Measurements from ENCODE around the gene ARHGAP31.
"Not testable (repeated sequence)": the region's sequence is repeated elsewhere in the genome, so short reads cannot be mapped to it uniquely, and the experiment has no call there.

Gene ARHGAP31

DNA sequence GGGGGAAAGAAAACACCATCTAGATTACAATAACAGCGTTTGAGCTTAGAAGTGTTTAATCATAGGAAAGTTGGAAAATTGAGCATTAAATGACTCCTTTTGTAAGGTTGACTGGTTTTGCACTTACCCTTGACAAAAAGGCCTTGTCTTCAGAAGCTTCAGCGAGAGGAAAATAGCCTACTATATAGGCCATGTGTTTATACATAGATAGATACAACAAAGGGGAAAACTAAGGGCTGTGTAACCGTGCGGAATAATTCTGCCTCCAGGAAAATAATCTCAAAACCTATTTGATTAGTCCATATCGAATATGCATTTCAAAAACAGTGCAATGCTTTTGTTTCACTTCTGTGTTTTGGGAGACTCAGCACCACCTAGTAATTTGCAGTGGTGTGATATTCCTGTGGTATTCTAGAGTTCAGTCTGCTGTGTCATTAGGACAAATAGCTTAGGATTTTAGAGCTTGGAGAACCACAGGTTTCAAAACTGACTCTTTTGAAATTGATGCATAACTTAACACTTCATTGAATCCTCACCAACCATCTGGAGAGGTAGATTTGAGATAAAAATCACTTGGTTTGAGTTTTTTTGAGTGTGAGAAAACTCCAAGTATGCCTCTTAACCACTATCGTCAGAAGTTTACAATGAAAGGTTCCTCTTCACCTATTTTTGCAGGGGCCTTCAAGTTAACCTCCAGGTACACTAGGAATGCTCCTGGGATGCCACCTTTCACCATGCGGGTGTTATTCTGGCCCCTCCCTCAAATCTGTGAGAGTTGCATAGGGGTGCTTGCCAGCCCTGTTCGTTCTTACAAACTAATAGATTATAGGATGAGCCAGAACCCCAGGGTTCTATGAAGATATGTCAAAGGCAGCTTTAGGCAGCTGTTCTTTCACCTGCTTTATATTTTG lies 1.9 kb downstream of the ARHGAP31 start:
- DNase-seq, result no peak

DNA sequence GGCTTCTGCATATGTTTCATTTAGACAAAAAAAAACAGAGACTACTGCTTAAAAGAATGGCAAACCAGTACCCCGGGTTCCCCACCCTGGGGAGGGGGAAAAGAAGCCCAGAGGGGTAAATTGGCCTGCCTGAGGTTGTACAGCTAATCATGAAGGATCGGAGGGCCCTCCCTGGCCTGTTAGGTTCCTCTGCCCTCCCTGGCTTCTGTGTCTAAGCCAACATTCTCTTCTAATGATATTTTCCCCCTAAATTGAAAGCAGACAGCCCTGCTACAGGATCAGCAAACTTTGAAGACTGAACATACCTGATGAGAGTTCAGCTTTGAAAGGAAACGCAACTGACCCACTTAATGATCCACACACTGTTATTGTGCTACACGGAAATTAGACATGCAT lies 2.5 kb downstream of the ARHGAP31 start:
- no peak for DNase-seq

DNA sequence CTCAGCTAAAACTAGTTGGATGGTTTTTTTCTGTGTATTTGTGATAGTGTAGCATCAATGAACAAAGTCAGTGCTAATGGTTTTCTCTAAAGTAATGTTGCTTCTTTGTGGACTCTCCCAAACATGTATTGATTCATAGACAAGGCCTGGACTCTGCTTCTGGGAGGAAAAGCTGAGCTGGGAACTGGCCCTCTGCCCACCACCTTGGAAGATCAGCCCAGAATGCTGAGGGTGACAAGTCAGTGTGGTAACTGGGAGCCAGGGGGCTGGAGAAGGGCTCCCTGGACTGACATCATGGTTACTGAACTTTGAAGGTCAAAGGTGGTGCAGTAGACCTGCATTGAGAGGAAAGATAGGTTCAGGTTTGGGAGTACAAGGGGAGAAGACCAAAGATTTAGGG lies 3.0 kb downstream of the ARHGAP31 start:
- DNase-seq, result no peak

DNA sequence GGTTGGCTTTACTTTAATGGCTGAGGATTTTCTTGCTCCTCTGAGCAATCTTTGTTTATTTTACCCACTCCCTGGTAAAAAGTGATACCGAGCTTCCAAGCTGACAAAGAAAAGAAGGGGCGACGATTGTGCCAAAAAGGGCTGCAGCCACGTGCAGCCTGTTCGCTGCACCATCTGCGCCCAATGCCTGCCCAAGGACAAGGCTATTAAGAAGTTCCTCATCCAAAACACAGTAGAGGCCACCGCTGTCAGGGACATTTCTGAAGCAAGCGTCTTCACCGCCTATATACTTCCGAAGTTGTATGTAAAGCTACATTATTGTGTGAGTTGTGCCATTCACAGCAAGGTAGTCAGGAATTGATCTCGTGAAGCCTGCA lies 4.4 kb downstream of the ARHGAP31 start:
- DNase-seq, result no peak

DNA sequence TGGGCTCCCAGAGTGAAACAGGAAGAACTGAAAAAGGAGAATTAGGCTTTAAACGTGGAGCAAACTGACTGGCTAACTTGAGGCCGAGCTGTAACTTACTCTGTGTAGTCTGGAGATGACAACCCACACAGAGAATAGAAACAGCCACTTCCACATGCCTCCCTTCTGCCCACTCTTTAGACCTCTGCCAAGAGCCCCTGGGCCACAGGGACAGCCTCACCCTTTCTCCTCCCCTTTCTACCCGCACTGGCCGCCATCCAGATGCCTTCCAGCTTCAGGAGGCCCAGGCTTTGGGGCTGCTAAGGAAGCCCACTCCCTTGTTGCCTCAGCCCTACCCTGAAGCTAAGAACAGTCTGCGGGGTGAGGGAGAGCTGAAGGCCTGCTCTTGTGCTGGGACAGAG lies 6.8 kb downstream of the ARHGAP31 start:
- DNase-seq, result no peak

DNA sequence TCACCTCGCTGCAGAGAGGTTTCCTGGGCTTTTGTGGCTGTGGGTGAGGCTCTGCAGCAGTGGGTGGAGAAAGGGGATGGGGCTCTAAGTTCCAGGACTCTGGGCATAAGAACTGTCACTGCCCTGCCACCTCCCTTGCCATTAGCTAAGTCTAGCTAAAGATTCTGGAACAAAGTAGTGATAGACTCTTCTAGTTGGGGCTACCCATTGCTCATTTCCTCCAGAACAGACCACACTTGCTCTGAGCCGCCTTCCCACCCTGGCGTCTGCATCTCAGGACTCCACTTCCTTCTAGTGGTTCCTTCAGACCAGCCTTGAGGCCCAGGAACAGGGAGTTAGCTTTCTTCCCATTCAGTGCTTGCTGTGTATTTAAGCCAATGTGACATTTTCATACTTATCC lies 7.5 kb downstream of the ARHGAP31 start:
- DNase-seq, result no peak

DNA sequence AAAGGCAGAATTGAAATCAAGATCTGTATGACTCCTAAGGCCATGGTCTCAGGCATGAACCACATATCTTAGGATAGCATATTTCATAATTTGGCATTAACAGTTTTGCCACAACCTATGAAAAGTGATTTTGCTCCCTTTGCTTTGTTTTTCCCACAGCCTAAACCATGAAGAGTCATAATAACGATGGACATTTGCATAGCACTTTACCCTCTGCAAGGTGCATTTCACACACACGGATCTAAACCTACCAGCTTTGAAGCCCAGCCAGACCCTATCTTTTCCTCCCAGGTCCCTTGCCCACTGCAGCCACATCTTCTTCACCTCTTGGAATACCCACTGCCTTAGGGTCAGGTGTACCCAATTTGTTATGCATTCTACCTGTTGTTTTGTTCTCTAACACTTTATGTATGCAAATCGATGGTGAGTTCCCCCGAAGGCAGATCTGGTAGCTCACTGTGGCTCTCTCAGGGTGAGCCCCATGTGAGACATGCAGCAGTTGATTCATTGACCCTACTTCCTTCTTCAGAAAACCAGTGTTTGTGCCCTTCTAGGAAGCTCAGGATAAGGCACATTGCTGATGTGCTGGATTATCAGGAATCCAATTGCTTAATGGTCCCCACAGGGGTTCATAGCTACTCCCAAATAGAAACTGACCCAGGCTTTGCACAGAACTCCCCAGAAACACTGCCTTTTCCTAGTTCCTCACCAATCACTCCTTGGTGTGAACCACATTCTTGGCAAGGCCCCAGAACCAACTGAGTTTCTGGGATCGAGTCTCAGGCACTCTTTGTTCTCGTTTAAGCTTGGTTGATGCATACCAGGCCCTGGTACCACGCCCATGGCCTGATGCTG lies 8.7 kb downstream of the ARHGAP31 start:
- DNase-seq, result no peak

DNA sequence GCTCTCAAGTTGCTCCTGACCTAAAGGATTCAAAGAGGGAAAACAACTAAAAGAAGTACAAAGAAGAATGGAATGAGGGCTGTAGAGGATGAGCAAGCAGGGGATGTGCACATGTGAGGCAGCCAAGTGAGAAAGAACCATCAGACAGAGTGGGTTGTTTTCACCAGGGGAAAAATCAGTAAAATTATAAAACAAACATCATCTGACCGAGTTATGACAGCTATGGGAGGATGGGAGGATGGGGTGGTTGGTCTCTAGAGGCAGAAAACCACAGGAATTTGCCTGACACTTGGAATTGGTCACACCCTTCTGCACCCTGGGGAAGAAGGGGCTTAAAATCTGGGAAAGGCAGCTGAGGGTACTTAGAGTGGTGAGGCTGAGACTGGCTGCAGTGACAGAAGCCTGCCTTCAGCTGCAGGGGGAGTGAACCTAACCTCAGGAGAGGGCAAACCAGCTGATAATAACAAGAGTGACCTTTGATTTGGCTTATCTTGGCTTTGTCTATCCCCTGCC lies 10.1 kb downstream of the ARHGAP31 start:
- no peak for DNase-seq

DNA sequence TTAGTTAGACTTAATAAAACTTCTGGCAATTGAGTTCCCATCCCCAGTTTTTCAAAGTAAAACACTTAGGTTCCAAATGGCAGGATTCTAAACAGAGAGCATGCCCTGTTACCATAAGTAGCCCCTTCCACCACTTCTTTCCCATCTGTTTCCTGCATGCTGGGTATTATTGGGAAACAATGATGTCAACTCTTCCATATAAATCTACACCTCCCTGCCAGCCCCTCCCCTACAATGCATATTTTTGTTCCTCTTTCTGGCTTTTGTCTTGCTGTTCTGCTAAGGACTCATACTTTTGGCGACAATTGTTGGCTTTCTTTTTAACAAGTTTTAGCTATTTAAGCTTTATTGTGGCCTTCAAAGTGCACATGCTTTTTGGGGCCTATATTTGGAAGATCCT lies 11.1 kb downstream of the ARHGAP31 start:
- no peak for DNase-seq

DNA sequence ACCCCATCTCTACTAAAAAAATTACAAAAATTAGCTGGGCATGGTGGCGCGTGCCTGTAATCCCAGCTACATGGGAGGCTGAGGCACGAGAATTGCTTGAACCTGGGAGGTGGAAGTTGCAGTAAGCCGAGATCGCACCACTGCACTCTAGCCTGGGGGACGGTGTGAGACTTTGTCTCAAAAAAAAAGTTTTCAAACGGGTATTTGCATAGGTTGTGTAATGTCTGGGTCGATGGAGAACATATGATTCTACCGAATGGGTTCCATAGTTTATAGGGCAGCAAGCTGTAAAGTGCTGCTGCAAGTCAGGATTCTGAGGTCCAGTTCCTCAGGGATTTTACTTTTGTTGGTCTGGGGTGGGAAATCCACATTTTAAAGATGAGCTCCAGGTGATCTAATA lies 12.2 kb downstream of the ARHGAP31 start:
- DNase-seq, result not testable (repeated sequence)

DNA sequence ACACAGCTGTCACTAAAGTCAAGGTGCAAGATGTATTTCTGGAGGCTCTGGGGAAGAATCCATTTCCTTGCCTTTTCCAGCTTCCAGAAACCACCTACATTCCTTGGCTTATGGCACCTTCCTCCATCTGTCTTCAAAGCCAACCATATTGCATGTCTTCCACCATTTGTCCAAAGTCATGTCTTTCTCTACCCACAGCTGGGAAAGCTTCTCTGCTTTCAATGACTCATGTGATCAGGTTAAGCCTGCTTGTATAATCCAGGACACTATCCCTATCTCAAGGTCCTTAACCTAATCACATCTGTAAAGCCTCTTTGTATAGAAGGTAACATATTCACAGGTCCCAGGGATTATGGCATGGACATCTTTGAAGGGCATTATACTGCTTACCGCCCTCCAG lies 14.2 kb downstream of the ARHGAP31 start:
- DNase-seq, result no peak

DNA sequence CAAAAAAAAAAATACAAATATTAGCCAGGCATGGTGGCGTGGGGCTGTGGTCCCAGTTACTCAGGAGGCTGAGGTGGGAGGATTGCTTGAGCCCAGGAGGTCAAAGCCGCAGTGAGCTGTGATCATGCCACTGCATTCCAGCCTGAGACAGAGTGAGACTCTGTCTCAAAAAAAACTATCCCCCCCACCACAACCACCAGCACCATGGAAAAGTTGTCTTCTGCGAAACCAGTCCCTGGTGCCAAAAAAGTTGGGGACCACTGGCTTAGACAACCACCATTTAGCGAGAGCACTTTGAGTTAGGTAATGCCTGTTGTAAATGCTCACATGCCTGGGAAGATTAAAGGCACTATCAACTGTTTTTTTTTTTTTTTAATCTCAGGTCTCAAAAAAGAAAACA lies 15.4 kb downstream of the ARHGAP31 start:
- DNase-seq, result no peak

DNA sequence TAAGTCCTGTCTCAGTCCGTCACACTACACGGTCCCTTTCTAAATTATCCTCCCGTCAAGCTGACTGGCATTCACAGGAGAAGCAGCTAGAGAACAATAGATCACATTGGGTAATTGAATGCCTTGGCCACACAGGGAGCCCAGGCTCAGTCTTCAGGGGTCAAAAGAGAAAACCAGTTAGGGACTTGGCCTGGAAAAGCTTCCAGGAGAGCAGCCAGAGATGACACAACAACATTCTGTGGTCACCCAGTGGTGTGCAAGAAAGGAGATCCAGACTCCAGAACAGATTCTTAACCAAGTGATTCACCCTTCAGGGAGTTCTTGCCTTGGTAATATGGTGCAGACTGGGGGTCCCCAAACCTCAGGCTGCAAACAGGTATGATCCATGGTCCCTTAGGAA lies 15.9 kb downstream of the ARHGAP31 start:
- no peak for DNase-seq

DNA sequence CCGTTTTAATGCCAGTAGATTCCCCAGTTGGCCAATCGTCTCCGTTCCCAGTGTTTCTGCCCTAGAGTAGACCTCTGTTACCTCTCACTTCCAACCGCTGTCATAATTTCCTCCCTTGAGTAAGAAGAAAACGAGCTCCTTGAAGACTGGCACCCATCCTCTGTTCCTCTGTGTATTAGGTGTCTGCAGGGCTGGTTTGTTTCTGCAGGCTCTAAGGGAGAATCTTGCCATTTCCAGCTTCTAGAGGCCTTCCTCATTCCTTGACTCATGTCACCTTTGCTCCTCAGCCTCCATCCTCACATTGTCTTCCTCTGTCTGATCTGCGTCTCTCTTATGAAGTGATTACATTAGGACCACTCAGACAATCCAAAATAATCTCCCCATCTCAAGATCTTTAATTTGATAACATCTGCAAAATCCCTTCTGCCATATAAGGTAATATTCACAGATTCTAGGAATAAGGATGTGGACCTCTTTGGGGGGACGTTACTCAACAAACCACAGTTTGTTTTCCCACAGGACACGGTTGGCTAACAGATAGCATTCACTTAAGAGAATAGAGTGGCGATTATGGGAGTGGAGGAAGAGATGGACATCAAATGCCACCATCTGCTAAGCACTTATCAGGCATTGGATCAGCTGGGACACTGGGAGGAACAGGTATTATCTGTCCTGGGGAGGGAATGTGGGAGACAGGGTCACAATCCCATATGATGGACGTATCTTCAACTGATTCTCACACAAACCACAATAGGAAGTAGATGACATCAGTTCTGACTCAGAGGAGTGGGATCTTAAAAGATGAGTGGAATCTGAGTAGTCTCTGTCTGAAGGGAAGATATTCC lies 17.1 kb downstream of the ARHGAP31 start:
- DNase-seq, result no peak

DNA sequence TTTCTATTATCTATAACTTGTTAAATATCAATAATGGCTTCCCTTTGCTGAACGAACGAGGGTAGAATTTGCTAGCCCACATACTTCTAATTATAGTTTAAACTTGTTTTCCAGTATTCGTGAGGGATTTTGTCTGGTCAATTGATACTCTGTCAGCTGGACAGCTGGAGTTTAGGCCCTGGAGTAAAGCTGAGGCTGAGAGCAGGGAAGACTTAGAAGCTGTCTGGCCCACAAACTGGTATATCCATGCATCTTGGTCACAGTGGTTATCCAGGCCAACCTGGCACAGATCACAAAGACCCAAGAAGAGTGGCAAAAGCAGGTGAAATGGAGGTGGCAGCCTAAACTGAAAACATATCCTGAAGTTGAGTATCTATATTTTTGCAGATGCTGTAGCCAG lies 19.3 kb downstream of the ARHGAP31 start:
- no peak for DNase-seq

DNA sequence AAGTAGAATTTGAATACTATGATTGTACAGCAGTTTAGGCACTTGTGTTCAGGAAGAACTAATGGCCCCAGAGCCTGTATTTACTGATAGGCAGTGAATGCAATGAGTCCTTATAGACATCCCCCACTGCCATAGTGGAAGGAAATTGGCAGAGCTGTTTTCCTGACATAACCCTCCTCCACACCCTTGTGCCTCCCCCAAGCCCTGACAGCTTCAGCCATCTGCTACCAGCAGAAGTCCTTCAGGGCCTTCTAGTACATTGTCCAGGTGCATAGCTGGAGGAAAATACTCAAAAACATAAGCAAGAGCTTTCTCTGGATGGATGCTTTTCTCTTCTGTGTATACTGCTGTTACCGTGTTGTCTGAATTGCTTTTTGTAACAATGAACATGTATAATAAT lies 20.6 kb downstream of the ARHGAP31 start:
- DNase-seq, result no peak

DNA sequence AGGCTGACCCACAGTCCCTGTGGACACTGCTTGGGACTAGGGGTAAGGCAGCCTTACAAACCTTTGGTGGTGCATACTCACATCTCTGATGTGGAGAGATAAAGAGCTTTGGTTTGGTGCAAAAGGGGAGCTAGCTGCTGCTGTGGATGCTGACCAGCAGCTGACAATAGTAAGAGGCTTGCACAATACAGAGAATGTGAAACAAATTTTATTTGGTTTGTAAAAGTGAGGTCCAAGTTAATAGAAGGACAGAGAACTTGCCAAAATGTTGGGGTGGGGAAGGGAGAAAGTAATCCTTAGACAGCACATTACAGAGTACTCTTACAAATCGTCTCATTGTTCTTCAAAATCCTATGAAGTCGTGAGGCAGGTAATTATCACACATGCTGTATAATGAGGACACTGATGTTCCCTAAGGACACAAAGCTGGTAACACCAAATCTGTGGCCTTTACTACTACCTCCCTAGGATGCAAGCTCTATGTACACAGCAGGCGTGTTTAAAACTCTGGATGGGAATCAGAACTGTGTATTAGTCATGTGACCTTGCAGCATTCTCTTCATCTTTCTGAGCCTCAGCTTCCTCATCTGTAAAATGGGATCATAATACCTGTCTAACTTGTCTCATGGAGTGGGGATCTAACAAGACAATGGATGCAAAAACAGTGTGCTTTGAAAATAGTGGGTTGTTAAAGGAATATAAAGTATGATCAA lies 21.6 kb downstream of the ARHGAP31 start:
- no peak for DNase-seq

DNA sequence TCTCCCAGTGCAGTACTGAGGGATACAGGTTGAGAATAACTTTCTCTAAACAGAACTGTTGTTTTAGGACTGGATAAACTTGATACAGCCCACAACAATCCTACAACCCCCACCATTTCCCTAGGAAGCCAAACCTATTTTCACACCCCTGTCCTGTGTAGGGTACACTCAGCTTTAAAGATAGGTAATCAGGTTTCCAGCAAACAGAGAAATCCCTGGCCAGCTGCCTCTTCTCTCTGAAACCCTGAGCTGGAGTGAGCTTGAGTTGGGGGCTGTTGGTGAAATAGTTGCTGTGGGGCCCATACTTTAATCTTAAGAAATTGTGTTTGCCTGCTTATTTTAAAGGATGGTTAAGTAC lies 22.1 kb downstream of the ARHGAP31 start:
- no peak for DNase-seq

DNA sequence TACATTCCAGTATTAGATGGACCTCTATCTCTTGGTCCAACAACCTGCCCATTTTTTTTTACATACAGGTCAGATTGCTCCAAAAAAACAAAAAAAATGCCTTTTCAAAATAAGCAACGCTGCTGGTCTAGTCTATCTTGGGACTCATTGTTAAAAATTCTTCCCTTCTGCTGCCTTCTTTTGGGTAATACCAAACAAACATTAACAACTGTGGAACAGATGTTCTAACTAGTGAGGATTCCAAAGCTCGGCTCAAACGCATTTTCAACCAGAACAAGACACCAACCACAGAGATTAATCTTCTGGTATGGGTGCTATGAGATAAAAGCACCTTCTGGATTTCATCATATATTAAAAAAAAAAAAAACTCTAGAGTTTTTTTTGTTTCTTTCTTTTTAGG lies 24.7 kb downstream of the ARHGAP31 start:
- DNase-seq, result no peak

DNA sequence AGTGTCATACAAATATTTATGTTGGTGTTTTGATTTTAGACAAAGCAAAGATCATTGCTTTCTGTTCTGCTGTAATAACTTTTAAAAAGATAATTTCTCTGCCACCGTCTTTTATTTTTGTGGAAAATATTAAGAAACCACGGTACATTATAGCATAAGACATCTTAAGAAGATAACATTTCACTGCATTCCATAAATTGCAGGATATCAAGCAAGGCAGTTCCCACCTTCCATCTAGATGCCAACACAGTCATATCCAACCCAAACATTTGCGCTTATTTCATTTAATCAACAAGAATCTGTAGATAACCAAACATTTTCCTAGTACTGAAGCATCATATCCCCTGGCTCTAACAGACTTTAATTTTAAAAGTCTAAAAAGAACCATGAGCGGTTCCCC lies 25.1 kb downstream of the ARHGAP31 start:
- DNase-seq, result no peak

DNA sequence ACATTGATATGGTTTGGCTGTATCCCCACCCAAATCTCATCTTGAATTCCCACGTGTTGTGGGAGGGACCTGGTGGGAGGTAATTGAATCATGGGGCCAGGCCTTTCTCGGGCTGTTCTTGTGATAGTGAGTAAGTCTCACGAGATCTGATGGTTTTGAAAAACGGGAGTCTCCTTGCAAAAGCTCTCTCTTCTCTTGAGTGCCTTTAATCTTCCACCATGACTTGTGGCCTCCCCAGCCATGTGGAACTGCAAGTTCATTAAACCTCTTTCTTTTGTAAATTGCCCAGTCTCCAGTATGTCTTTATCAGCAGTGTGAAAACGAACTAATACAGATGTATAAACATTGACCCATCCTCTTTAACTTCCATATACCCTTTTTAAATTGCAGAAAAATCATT lies 26.6 kb downstream of the ARHGAP31 start:
- not testable (repeated sequence) for DNase-seq
